GM12864 (cell line): ENCODE results near the gene SERINC3.

Experiments used
- DNase-seq: peaks from one replicate; pipeline ENCODE4 v3.0.0-alpha.2; 2011; ENCODE audit warnings: low read depth
- H3K4me3 ChIP-seq: 2 replicates; pipeline ENCODE4 v1.5.1; 2011; ENCODE audit warnings: mild to moderate bottlenecking, low read depth, low read length, control low read depth
- TF ChIP-seq, protein P1 (sequence below): IDR thresholded peaks from 2 replicates; pipeline ENCODE4 v1.5.1; 2011; ENCODE audit warnings: low read depth, mild to moderate bottlenecking, moderate library complexity, low read length, control low read depth, inconsistent platforms; ENCODE audit errors: missing control alignments

The SERINC3 gene

GRCh38 chr20:44461142-44461802 lies 60.6 kb downstream of the SERINC3 start:
- no peak overlapping the region for H3K4me3 ChIP-seq
- TF ChIP-seq, protein P1, sequence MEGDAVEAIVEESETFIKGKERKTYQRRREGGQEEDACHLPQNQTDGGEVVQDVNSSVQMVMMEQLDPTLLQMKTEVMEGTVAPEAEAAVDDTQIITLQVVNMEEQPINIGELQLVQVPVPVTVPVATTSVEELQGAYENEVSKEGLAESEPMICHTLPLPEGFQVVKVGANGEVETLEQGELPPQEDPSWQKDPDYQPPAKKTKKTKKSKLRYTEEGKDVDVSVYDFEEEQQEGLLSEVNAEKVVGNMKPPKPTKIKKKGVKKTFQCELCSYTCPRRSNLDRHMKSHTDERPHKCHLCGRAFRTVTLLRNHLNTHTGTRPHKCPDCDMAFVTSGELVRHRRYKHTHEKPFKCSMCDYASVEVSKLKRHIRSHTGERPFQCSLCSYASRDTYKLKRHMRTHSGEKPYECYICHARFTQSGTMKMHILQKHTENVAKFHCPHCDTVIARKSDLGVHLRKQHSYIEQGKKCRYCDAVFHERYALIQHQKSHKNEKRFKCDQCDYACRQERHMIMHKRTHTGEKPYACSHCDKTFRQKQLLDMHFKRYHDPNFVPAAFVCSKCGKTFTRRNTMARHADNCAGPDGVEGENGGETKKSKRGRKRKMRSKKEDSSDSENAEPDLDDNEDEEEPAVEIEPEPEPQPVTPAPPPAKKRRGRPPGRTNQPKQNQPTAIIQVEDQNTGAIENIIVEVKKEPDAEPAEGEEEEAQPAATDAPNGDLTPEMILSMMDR: no peak
- DNase-seq: no peak

GRCh38 chr20:44460795-44461141 lies 61.1 kb downstream of the SERINC3 start:
- TF ChIP-seq, protein P1: peak; percentile 53
- H3K4me3 ChIP-seq: no peak overlapping the region
- DNase-seq: no peak

- TF ChIP-seq, protein P1: no peak
- H3K4me3 ChIP-seq: no peak overlapping the region
- no peak for DNase-seq
Measured at GRCh38 chr20:44459271-44459670, 62.6 kb downstream of the SERINC3 start.

- TF ChIP-seq, protein P1: no peak
- DNase-seq: no peak
- H3K4me3 ChIP-seq: no peak overlapping the region
Measured at GRCh38 chr20:44457016-44457415, 64.9 kb downstream of the SERINC3 start.

- H3K4me3 ChIP-seq: no peak overlapping the region
- TF ChIP-seq, protein P1: no peak
- DNase-seq: no peak
Measured at GRCh38 chr20:44456611-44457010, 65.3 kb downstream of the SERINC3 start.

- no peak overlapping the region for H3K4me3 ChIP-seq
- no peak for DNase-seq
- TF ChIP-seq, protein P1: no peak
Measured at GRCh38 chr20:44455126-44455525, 66.7 kb downstream of the SERINC3 start.

DNA sequence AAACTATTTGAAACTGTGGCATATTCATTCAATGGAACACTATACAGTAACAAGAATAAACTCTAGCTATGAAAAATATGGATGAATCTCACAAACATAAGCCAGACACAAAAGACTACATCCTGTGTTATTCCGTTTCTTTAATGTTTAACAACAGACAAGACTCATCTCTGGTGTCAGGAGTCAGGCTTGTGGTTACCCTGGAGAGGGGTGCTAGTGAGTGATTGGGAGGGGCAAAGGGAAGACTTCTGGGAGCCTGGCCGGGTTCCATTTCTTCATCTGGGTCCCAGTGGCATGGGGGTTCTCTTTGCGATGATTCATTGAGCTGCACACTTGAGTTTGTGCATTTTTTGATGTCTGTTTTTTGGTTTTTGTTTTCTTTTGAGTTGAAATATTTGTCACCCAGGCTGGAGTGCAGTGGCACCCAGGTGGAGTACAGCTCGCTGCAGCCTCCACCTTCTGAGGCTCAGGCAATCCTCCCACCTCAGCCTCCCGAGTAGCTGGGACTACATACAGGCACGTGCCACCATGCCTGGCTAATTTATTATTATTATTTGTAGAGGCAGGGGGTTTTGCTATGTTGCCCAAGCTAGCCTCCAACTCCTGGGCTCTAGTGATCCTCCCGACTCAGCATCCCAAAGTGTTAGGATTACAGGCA lies 67.4 kb downstream of the SERINC3 start:
- no peak for DNase-seq
- TF ChIP-seq, protein P1: no peak
- no peak overlapping the region for H3K4me3 ChIP-seq
